Naive thymus-derived CD8-positive, alpha-beta T cell (primary cell): Measurements from ENCODE around the gene FAM98A. TPM values are rescaled to one million over a fixed set of nuclear protein-coding genes. Genes with fewer than 3 reads are reported as not detected.

Experiments
- ATAC-seq, 2 donors: fragments of 150-1000 bp; cut with Tn5 transposase in 1 of 2; sonication (Bioruptor Pico), chemical (Tn5 transposase) in 1 of 2; 1 replicate in 1 of 2; 2 replicates in 1 of 2; pipeline ENCODE4 v1.10.0; 2021; ENCODE audit warnings: mild to moderate bottlenecking in 2 of 2, moderate library complexity in 2 of 2
- POLR2A ChIA-PET: fragments of 350-600 bp; sonication (Branson Sonifier 250); formaldehyde crosslinking; loops from one replicate; lab custom pipeline; 2021; ENCODE audit warnings: antibody characterized with exemption; lab: Charles Lee
- DNase-seq, 10 donors: peaks; one replicate each; pipeline versions ENCODE4 v3.0.0 to v3.0.0-alpha.2; 2020 to 2022
- H3K27ac Mint-ChIP-seq, 10 donors: one replicate each; pipeline ENCODE4 v1.8.0; 2020 to 2022; ENCODE audit warnings: mild to moderate bottlenecking in 10 of 10, mixed read lengths in 10 of 10, moderate library complexity in 4 of 10, inconsistent platforms in 1 of 10
- H3K27me3 Mint-ChIP-seq, 5 donors: one replicate each; pipeline ENCODE4 v1.8.0; 2021 to 2022; ENCODE audit warnings: mixed read lengths in 5 of 5
- H3K36me3 Mint-ChIP-seq, 3 donors: one replicate each; pipeline ENCODE4 v1.8.0; 2020 to 2022; ENCODE audit warnings: mixed read lengths in 3 of 3, mild to moderate bottlenecking in 2 of 3, inconsistent platforms in 1 of 3
- H3K4me1 Mint-ChIP-seq, 4 donors: one replicate each; pipeline ENCODE4 v1.8.0; 2021 to 2022; ENCODE audit warnings: mixed read lengths in 4 of 4
- H3K4me3 Mint-ChIP-seq, 10 donors: one replicate each; pipeline ENCODE4 v1.8.0; 2020 to 2022; ENCODE audit warnings: mild to moderate bottlenecking in 10 of 10, mixed read lengths in 10 of 10, moderate library complexity in 6 of 10, inconsistent platforms in 1 of 10
- H3K9me3 Mint-ChIP-seq, 9 donors: one replicate each; pipeline ENCODE4 v1.8.0; 2020 to 2022; ENCODE audit warnings: mixed read lengths in 9 of 9, mild to moderate bottlenecking in 3 of 9, inconsistent platforms in 1 of 9, moderate library complexity in 1 of 9
- polyA plus RNA-seq, 3 donors: library from polyadenylated mRNA; unstranded; fragments of 300-500 nt; fragmentation: Illumina TruSeq; gene quantifications; one replicate each; pipeline ENCODE4 v1.2.3, GENCODE V29; 2021
- total RNA-seq, 8 experiments: library from RNA in 2 of 8; stranded (reverse) in 2 of 8; gene quantifications; one replicate each; pipeline ENCODE4 v1.2.3 and lab custom pipeline; 2021 to 2026

Gene FAM98A
- total and polyA plus RNA-seq, 5 experiments from 2014 or later, result 9.5 to 26.9 (median 14.9) TPM

DNA sequence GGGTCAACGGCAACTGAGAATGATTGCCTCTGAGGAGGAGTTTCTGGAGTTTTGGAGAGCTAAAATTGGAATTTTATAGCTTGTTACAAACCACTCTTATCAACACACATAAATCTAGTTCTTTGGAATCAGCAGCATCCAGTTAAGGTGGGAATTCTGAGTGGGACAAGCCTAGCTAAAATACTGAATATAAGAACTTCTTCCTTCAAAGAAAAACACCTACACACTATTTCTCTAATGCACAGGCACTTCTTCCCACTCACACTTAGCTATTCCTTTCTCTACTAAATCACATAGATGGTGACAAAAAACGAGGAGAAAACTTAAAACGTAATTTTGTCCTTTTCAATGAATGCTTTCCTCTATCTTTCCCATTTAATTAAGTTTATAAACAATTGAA, 43.4 kb downstream of the FAM98A start:
- ATAC-seq, result no peak

DNA sequence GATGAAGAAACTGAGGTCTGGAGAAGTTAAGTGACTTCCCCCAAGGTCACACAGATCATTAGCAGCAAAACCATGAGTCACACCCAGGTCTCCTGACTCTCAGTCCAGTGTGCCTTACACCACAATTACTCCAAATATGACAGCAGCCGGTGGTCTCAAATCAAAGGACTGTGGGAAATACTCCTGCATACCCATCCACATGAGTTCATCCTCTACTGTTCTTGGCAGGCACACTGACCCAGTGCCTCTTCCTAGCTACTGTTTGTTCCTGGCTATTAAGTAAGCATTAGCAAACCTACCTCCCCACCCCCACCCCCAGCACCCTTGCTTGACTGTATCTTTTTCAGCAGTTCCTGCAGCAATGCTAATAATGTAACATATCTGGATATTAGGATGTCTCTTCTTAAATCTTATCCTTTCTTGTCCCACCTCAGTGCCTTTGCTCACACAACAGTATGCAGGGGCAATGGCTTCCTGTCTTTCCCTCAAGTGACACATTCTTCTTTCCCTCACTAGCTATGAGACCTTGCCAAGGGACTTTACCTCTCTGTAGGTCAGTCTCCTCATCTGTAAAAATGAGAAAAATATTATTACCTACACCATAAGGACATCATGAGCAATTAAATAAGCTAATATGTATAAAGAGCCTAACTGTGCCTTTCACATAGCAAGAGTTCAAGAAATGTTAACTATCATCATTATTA, 46.2 kb downstream of the FAM98A start:
- no peak for DNase-seq
- no peak overlapping the region for H3K4me3 Mint-ChIP-seq
- POLR2A ChIA-PET, result no interaction called here
- H3K27me3 Mint-ChIP-seq, result no peaks in the 10 kb centered on the region
- H3K9me3 Mint-ChIP-seq, result peaks cover 0 to 3% (median 0%) of the 10 kb centered on the region in 9 donors
- no peak for ATAC-seq
- peaks cover 0 to 8% (median 0%) of the 10 kb centered on the region in 4 donors for H3K4me1 Mint-ChIP-seq
- peaks cover 0 to 10% (median 3%) of the 10 kb centered on the region in 3 donors for H3K36me3 Mint-ChIP-seq
- no peak overlapping the region for H3K27ac Mint-ChIP-seq

More for the DNA sequence above, 43.4 kb downstream of the FAM98A start:
- DNase-seq, result no peak
- Mint-ChIP-seq H3K27ac (no peak overlapping the region), H3K4me3 (no peak overlapping the region), H3K4me1 (peaks cover 0 to 8% (median 0%) of the 10 kb centered on the region in 4 donors), H3K27me3 (no peaks in the 10 kb centered on the region), H3K36me3 (peaks cover 0 to 19% (median 10%) of the 10 kb centered on the region in 3 donors), H3K9me3 (peaks cover 0 to 3% (median 0%) of the 10 kb centered on the region in 9 donors)
- POLR2A ChIA-PET, result no interaction called here

DNA sequence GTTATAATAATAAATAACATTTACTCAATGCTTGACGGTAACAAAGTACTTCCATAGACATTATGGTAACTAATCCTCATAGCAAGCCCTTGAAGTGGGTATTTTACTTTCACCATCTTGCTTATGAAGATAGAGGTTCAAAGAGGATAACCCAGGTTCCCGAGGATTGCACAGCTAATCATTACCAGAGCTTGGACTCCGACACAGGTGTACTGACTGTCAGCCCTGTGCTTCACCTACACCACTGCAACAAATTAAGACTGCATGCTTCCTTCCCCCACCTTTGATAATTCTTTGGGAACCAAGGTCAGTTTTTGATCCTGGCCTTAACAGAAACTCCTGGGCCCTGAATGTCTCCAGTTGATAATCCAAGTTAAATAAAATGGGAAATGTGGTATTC, 48.9 kb downstream of the FAM98A start:
- POLR2A ChIA-PET, result no interaction called here
- DNase-seq, result no peak
- H3K27me3 Mint-ChIP-seq, result no peaks in the 10 kb centered on the region
- no peak overlapping the region for H3K4me3 Mint-ChIP-seq
- H3K27ac Mint-ChIP-seq, result no peak overlapping the region
- H3K36me3 Mint-ChIP-seq, result peaks cover 0 to 11% (median 3%) of the 10 kb centered on the region in 3 donors
- H3K9me3 Mint-ChIP-seq, result peaks cover 0 to 3% (median 0%) of the 10 kb centered on the region in 9 donors
- ATAC-seq, result no peak
- peaks cover 0 to 7% (median 0%) of the 10 kb centered on the region in 4 donors for H3K4me1 Mint-ChIP-seq

DNA sequence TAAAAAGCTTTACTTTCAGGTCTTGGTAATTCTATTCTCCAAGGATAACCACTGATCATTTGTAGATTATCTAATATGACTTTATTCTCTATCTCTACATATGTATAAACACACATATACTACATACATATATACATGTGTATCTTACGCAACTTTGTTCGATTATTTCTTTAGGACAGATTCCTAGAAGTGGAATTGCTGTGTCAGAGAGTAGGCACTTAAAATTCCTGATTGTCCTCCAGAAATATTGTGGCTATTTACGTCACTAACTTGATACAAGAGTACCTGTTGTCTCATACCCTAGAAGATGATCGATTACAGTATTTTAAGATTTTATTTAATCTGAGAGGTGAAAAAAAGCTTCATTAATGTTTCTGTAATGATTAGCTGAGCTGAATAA, 57.9 kb downstream of the FAM98A start:
- H3K4me3 Mint-ChIP-seq, result no peak overlapping the region
- no peaks in the 10 kb centered on the region for H3K9me3 Mint-ChIP-seq
- peaks cover 7 to 20% (median 11%) of the 10 kb centered on the region in 3 donors for H3K36me3 Mint-ChIP-seq
- no peaks in the 10 kb centered on the region for H3K4me1 Mint-ChIP-seq
- ATAC-seq, result no peak
- POLR2A ChIA-PET, result no interaction called here
- H3K27me3 Mint-ChIP-seq, result no peaks in the 10 kb centered on the region
- no peak for DNase-seq
- H3K27ac Mint-ChIP-seq, result no peak overlapping the region

DNA sequence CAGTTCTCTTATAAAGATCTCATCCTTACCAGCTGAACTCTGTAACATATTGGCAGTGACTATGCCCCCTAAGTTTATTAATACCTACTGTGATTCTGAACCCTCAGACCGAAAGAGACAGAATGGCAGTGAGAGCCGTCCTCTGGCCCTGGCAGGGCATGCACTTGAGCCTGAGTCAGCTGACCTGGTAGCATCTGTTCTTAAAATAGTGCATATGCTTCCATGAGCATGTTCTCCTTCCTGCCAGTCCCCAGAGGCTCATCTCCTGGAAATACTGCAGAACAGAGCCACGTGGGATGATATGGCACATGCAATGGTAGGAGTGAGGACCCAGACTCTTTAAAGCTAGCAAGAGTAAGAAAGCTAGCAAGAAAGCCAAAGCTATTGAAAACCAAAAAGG, 63.7 kb downstream of the FAM98A start:
- Mint-ChIP-seq H3K4me1 (peaks cover 0 to 20% (median 0%) of the 10 kb centered on the region in 4 donors), H3K36me3 (peaks cover 0 to 6% (median 5%) of the 10 kb centered on the region in 3 donors), H3K27ac (no peak overlapping the region), H3K9me3 (no peaks in the 10 kb centered on the region), H3K27me3 (no peaks in the 10 kb centered on the region), H3K4me3 (no peak overlapping the region)
- POLR2A ChIA-PET, result no interaction called here
- DNase-seq (no peak), ATAC-seq (no peak)

Other genes with a start within 250 kb of the FAM98A start
- 1 to 10 TPM; 2.2 to 3.7 TPM for gene RASGRP3, start 122.7 kb downstream of the FAM98A start, total RNA-seq
- gene RASGRP3, start 122.7 kb downstream of the FAM98A start, polyA plus RNA-seq, result 1 to 10 TPM in 2 of 3 donors, under 1 TPM in 1; 0.68 to 3.6 (median 1.1) TPM